H1 (cell line): Measurements from ENCODE around the gene NELFB. TPM values are rescaled to one million over a fixed set of nuclear protein-coding genes. Genes with fewer than 3 reads are reported as not detected.
A peak's percentile ranks its signal among the peaks of the same experiment; 100 is the strongest.

ENCODE experiments used
- ASH2L ChIP-seq: fragments of 200-600, 300-600 bp; sonication (generic); IDR thresholded peaks from one replicate; pipeline ENCODE4 v1.7.1; 2017; ENCODE audit warnings: low read length
- CHD1 ChIP-seq: IDR thresholded peaks from 2 replicates; pipeline ENCODE4 v1.6.1; 2012; ENCODE audit warnings: low read depth, low read length, improper control_type of control experiment
- CHD2 ChIP-seq: IDR thresholded peaks from 2 replicates; pipeline ENCODE4 v1.6.1; 2012; ENCODE audit warnings: low read length, improper control_type of control experiment
- CREB1 ChIP-seq: IDR thresholded peaks from 2 replicates; pipeline ENCODE4 v1.6.1; 2012; ENCODE audit warnings: inconsistent platforms
- FOSL1 ChIP-seq: IDR thresholded peaks from 2 replicates; pipeline ENCODE4 v1.6.1; 2011; ENCODE audit warnings: mild to moderate bottlenecking, low read depth, low read length, moderate library complexity; ENCODE audit not compliant: insufficient read depth
- GABPA ChIP-seq: IDR thresholded peaks from 2 replicates; pipeline ENCODE4 v1.6.1; 2011; ENCODE audit warnings: mild to moderate bottlenecking, low read length, moderate library complexity, borderline replicate concordance; ENCODE audit not compliant: insufficient read depth
- GTF2F1 ChIP-seq: IDR thresholded peaks from 2 replicates; pipeline ENCODE4 v1.6.1; 2012; ENCODE audit warnings: low read depth, low read length, improper control_type of control experiment, borderline replicate concordance
- HDAC2 ChIP-seq, 2 experiments: fragments of 300-600 bp in 1 of 2; sonication (generic) in 1 of 2; IDR thresholded peaks; 2 replicates each; pipeline ENCODE4 v1.6.1; 2011 to 2012; ENCODE audit warnings: low read depth in 2 of 2, low read length in 2 of 2, mild to moderate bottlenecking in 2 of 2, moderate library complexity in 2 of 2, borderline replicate concordance in 1 of 2, inconsistent platforms in 1 of 2
- NRF1 ChIP-seq: IDR thresholded peaks from 2 replicates; pipeline ENCODE4 v1.6.1; 2011; ENCODE audit warnings: mild to moderate bottlenecking, low read depth, low read length, improper control_type of control experiment
- PHF8 ChIP-seq: fragments of 200-600 bp; sonication (generic); conservative IDR thresholded peaks from 2 replicates; pipeline ENCODE4 v1.7.1; 2012; ENCODE audit warnings: low read depth, mild to moderate bottlenecking, inconsistent platforms, low read length, moderate library complexity
- RAD21 ChIP-seq, 2 experiments: IDR thresholded peaks in 1 of 2; conservative IDR thresholded peaks in 1 of 2; 2 replicates each; pipeline ENCODE4 v1.6.1; 2011; ENCODE audit warnings: low read depth in 2 of 2, low read length in 2 of 2, improper control_type of control experiment in 1 of 2, inconsistent platforms in 1 of 2, mild to moderate bottlenecking in 1 of 2, moderate library complexity in 1 of 2
- SIN3A ChIP-seq, 2 experiments: IDR thresholded peaks in 1 of 2; conservative IDR thresholded peaks in 1 of 2; 2 replicates each; pipeline ENCODE4 v1.6.1; 2011 to 2012; ENCODE audit warnings: low read length in 2 of 2, improper control_type of control experiment in 1 of 2, low read depth in 1 of 2, mild to moderate bottlenecking in 1 of 2
- SP1 ChIP-seq: IDR thresholded peaks from 2 replicates; pipeline ENCODE4 v1.6.1; 2011; ENCODE audit warnings: low read depth, low read length
- SUZ12 ChIP-seq: fragments of 200-600 bp; sonication (generic); IDR thresholded peaks from 2 replicates; pipeline ENCODE4 v1.6.1; 2012; ENCODE audit warnings: mild to moderate bottlenecking, inconsistent platforms, low read length, moderate library complexity, mixed read lengths
- TAF1 ChIP-seq: IDR thresholded peaks from 2 replicates; pipeline ENCODE4 v1.6.1; 2011; ENCODE audit warnings: mild to moderate bottlenecking, low read depth, low read length
- polyA plus RNA-seq, 7 experiments: library from polyadenylated mRNA; depleted of rRNA in 3 of 7; stranded (reverse) in 5 of 7; unstranded in 2 of 7; fragments of >200 nt in 5 of 7; fragments of 200-250 nt in 2 of 7; gene quantifications; 1 replicate in 5 of 7; 2 replicates in 1 of 7; 4 replicates in 1 of 7; pipeline versions ENCODE4 v1.2.1 to v1.2.3, GENCODE V29; 2011 to 2013; ENCODE audit warnings: missing spikeins in 2 of 7, mixed read lengths in 2 of 7
- total RNA-seq: library from RNA; stranded (reverse); fragmentation: NEBNext Ultra II Directional; extraction: Animal tissue kit (Norgen Biotek cat#: 25700); gene quantifications from 2 replicates; pipeline ENCODE4 v1.2.1, GENCODE V29; 2021
- TF ChIP-seq, protein P1 (sequence below), 3 experiments: IDR thresholded peaks; 1 replicate in 2 of 3; 2 replicates in 1 of 3; pipeline versions ENCODE4 v1.5.1 to v1.6.1; 2011; ENCODE audit warnings: low read length in 3 of 3, mild to moderate bottlenecking in 3 of 3, inconsistent platforms in 2 of 3, low read depth in 1 of 3, moderate library complexity in 1 of 3; ENCODE audit not compliant: insufficient read depth in 1 of 3; ENCODE audit errors: control extremely low read depth in 1 of 3
- TF ChIP-seq, protein P2 (sequence below): IDR thresholded peaks from 2 replicates; pipeline ENCODE4 v1.6.1; 2012; ENCODE audit warnings: low read length, inconsistent platforms
- TF ChIP-seq, protein P3 (sequence below): IDR thresholded peaks from 2 replicates; pipeline ENCODE4 v1.6.1; 2012; ENCODE audit warnings: inconsistent platforms

The NELFB gene
- total and polyA plus RNA-seq, 2 of the 8 experiments (the other 6 are each of a cell fraction or from before 2014, with no cell fraction given), result 57.6 to 78.0 TPM

DNA sequence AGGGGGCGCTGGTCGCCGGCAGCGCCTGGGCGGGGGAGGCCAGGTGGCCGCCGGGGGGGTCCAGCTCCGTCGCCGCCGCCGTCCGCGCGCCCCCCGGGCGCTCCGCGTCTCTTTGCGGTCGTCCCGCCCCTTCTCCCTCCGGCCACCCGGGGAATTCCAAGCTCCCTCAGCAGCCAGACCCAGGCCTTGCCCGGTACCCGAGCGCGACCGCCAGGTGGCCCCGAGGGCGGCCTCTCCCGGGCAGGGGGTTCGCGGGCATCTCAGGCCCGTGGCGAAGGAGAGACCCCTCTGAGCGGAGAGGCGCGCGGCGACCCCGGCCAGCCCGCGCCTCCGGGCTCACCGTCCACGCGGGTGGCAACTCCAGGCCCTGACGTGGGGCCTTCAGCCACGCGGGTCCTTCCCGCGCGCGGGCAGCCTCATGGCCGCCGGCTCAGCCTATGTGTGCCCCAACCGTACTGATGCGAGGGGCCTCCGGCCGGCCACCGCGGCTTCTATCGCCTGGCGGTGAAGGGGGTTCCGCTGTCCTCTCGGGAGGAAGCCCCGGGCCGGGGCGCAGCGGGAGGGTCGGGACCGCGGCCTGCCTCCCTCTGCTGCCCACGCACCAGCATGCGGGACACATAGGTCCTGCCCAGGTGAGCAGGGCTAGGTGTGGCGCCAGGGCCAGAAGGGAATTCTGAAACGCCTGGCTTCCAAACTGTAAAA, 47.5 kb downstream of the NELFB start (continued):
- TF ChIP-seq, protein P1, sequence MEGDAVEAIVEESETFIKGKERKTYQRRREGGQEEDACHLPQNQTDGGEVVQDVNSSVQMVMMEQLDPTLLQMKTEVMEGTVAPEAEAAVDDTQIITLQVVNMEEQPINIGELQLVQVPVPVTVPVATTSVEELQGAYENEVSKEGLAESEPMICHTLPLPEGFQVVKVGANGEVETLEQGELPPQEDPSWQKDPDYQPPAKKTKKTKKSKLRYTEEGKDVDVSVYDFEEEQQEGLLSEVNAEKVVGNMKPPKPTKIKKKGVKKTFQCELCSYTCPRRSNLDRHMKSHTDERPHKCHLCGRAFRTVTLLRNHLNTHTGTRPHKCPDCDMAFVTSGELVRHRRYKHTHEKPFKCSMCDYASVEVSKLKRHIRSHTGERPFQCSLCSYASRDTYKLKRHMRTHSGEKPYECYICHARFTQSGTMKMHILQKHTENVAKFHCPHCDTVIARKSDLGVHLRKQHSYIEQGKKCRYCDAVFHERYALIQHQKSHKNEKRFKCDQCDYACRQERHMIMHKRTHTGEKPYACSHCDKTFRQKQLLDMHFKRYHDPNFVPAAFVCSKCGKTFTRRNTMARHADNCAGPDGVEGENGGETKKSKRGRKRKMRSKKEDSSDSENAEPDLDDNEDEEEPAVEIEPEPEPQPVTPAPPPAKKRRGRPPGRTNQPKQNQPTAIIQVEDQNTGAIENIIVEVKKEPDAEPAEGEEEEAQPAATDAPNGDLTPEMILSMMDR (IDR thresholded peaks at IDR 0.05; ENCODE audit: control extremely low read depth in 1 of 3, insufficient read depth in 1 of 3, low read depth in 1 of 3, low read length in 3 of 3), result peak in 2 of 3 experiments; percentile 56 to 74; a peak in 3 of 4 replicates
- TF ChIP-seq HDAC2 (IDR thresholded peaks at IDR 0.05; ENCODE audit: borderline replicate concordance in 1 of 2, low read depth in 2 of 2, low read length in 2 of 2) (0 out of 4 replicates have a peak, but pooled peaks of 1 of the 2 experiments have one; percentile 11), PHF8 (no peak; the same call in 1 of the 2 replicates), CREB1 (no peak), ASH2L (peak; percentile 29), CHD2 (no peak), GABPA (0 out of 2 replicates have a peak, but pooled peaks have one; percentile 25), FOSL1 (no peak), TAF1 (no peak), CHD1 (no peak), SIN3A (conservative IDR thresholded peaks at IDR 0.05 in 1 of 2, IDR thresholded peaks at IDR 0.05 in 1 of 2; ENCODE audit: low read depth in 1 of 2, low read length in 2 of 2) (0 out of 4 replicates have a peak, but pooled peaks of 1 of the 2 experiments have one; percentile 33), SP1 (0 out of 2 replicates have a peak, but pooled peaks have one; percentile 2), SUZ12 (no peak; the same call in 1 of the 2 replicates), RAD21 (IDR thresholded peaks at IDR 0.05 in 1 of 2, conservative IDR thresholded peaks at IDR 0.05 in 1 of 2; ENCODE audit: low read depth in 2 of 2, low read length in 2 of 2) (peak; percentile 32 to 54; a peak in 2 of 4 replicates), NRF1 (no peak), GTF2F1 (no peak)
- TF ChIP-seq, protein P2, sequence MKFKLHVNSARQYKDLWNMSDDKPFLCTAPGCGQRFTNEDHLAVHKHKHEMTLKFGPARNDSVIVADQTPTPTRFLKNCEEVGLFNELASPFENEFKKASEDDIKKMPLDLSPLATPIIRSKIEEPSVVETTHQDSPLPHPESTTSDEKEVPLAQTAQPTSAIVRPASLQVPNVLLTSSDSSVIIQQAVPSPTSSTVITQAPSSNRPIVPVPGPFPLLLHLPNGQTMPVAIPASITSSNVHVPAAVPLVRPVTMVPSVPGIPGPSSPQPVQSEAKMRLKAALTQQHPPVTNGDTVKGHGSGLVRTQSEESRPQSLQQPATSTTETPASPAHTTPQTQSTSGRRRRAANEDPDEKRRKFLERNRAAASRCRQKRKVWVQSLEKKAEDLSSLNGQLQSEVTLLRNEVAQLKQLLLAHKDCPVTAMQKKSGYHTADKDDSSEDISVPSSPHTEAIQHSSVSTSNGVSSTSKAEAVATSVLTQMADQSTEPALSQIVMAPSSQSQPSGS, result no peak
- TF ChIP-seq, protein P3, sequence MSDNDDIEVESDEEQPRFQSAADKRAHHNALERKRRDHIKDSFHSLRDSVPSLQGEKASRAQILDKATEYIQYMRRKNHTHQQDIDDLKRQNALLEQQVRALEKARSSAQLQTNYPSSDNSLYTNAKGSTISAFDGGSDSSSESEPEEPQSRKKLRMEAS, result 0 out of 2 replicates have a peak, but pooled peaks have one; percentile 11
